Keratinocyte (primary cell): Measurements from ENCODE around the gene PRAME.

Experiments used
- CTCF ChIP-seq, 3 experiments: IDR thresholded peaks in 1 of 3; conservative IDR thresholded peaks in 1 of 3; optimal IDR thresholded peaks in 1 of 3; 2 replicates in 2 of 3; 3 replicates in 1 of 3; pipeline versions ENCODE3 to v1.5.1; 2011; ENCODE audit warnings: low read length in 3 of 3, mild to moderate bottlenecking in 3 of 3, moderate library complexity in 2 of 3, control low read depth in 1 of 3, inconsistent platforms in 1 of 3; ENCODE audit not compliant: insufficient read depth in 2 of 3; ENCODE audit errors: extremely low read depth in 1 of 3
- EZH2 ChIP-seq: IDR thresholded peaks from one replicate; pipeline ENCODE4 v1.6.1; 2012; ENCODE audit warnings: inconsistent platforms, mild to moderate bottlenecking, low read length, moderate library complexity

GRCh38 chr22:22595001-22595835, 36.2 kb upstream of the PRAME start:
- TF ChIP-seq CTCF (optimal IDR thresholded peaks at IDR 0.05 in 1 of 3, IDR thresholded peaks at IDR 0.05 in 1 of 3, conservative IDR thresholded peaks at IDR 0.05 in 1 of 3; ENCODE audit: extremely low read depth in 1 of 3, insufficient read depth in 2 of 3, low read length in 3 of 3) (no peak), EZH2 (no peak)
